Keratinocyte (primary cell): ENCODE data around the gene GDAP1L1. TPM values are rescaled to one million over a fixed set of nuclear protein-coding genes. Genes with fewer than 3 reads are reported as not detected.
"Not testable (repeated sequence)": the region's sequence is repeated elsewhere in the genome, so short reads cannot be mapped to it uniquely, and the experiment has no call there.

ENCODE experiments used
- DNase-seq: peaks from one replicate; pipeline ENCODE4 v3.0.0-alpha.2; 2011; ENCODE audit warnings: low read depth, missing footprints, low spot score
- FAIRE-seq: peaks from 2 replicates; lab custom pipeline; 2011; peaks lifted over from hg19 to GRCh38; lab: Jason Lieb, UNC
- H2AFZ ChIP-seq: 2 replicates; pipeline ENCODE4 v1.6.0; 2012; ENCODE audit warnings: low read length, control low read depth, inconsistent platforms; ENCODE audit not compliant: control insufficient read depth
- H3K27ac ChIP-seq: 2 replicates; pipeline ENCODE4 v1.5.1; 2011; ENCODE audit warnings: low read length; ENCODE audit not compliant: control insufficient read depth, insufficient read depth
- H3K27me3 ChIP-seq: 3 replicates; pipeline ENCODE4 v1.6.0; 2011; ENCODE audit warnings: low read length; ENCODE audit not compliant: control insufficient read depth, insufficient read depth; ENCODE audit errors: extremely low read depth
- H3K36me3 ChIP-seq, 2 experiments: 2 replicates in 1 of 2; 3 replicates in 1 of 2; pipeline ENCODE4 v1.5.1; 2011; ENCODE audit warnings: low read length in 2 of 2, mild to moderate bottlenecking in 1 of 2; ENCODE audit not compliant: control insufficient read depth in 2 of 2, insufficient read depth in 2 of 2; ENCODE audit errors: extremely low read depth in 1 of 2
- H3K4me1 ChIP-seq: 3 replicates; pipeline ENCODE4 v1.5.1; 2011; ENCODE audit warnings: low read length; ENCODE audit not compliant: control insufficient read depth, insufficient read depth; ENCODE audit errors: extremely low read depth
- H3K4me2 ChIP-seq: 3 replicates; pipeline ENCODE4 v1.6.0; 2011; ENCODE audit warnings: low read depth, low read length; ENCODE audit not compliant: control insufficient read depth, insufficient read depth; ENCODE audit errors: extremely low read depth
- H3K4me3 ChIP-seq, 3 experiments: fragments of 200-600 bp in 1 of 3; sonication (generic) in 1 of 3; 2 replicates in 2 of 3; 3 replicates in 1 of 3; pipeline ENCODE4 v1.5.1; 2011 to 2016; ENCODE audit warnings: low read length in 3 of 3, mild to moderate bottlenecking in 3 of 3, control low read depth in 2 of 3, inconsistent platforms in 1 of 3, low read depth in 1 of 3, mixed read lengths in 1 of 3, mixed run types in 1 of 3, moderate library complexity in 1 of 3; ENCODE audit not compliant: control insufficient read depth in 2 of 3, insufficient read depth in 2 of 3; ENCODE audit errors: extremely low read depth in 1 of 3
- H3K79me2 ChIP-seq: 2 replicates; pipeline ENCODE4 v1.6.0; 2012; ENCODE audit warnings: low read length; ENCODE audit not compliant: control insufficient read depth, insufficient read depth
- H3K9ac ChIP-seq: 3 replicates; pipeline ENCODE4 v1.6.0; 2011; ENCODE audit warnings: low read length; ENCODE audit not compliant: control insufficient read depth, insufficient read depth; ENCODE audit errors: extremely low read depth
- H3K9me1 ChIP-seq: 3 replicates; pipeline ENCODE4 v1.6.0; 2011; ENCODE audit warnings: low read length; ENCODE audit not compliant: control insufficient read depth, insufficient read depth; ENCODE audit errors: extremely low read depth
- H3K9me3 ChIP-seq: 2 replicates; pipeline ENCODE4 v1.5.1; 2012; ENCODE audit warnings: low read depth, low read length; ENCODE audit not compliant: control insufficient read depth
- H4K20me1 ChIP-seq: 3 replicates; pipeline ENCODE4 v1.6.0; 2011; ENCODE audit warnings: low read length; ENCODE audit not compliant: control insufficient read depth, insufficient read depth; ENCODE audit errors: extremely low read depth
- EZH2 ChIP-seq: IDR thresholded peaks from one replicate; pipeline ENCODE4 v1.6.1; 2012; ENCODE audit warnings: inconsistent platforms, mild to moderate bottlenecking, low read length, moderate library complexity
- dilution Hi-C: fragments of 300-500 bp; cut with MboI; formaldehyde crosslinking; loops from one replicate; pipeline ENCODE4 v1.7.0; 2020; ENCODE audit warnings: low sequenced_read_pairs; ENCODE audit not compliant: extremely low pct_ligation_motif_present
- polyA plus RNA-seq, 5 experiments: library from polyadenylated mRNA; depleted of rRNA in 3 of 5; stranded (reverse) in 3 of 5; stranded (forward) in 1 of 5; unstranded in 1 of 5; fragments of >200 nt; gene quantifications; 1 replicate in 1 of 5; 2 replicates in 3 of 5; 3 replicates in 1 of 5; pipeline versions ENCODE4 v1.2.1 to v1.2.3, GENCODE V29; 2011 to 2012; ENCODE audit warnings: missing spikeins in 2 of 5, low read depth in 1 of 5, low replicate concordance in 1 of 5
- TF ChIP-seq, protein P1 (sequence below), 3 experiments: IDR thresholded peaks in 1 of 3; conservative IDR thresholded peaks in 1 of 3; optimal IDR thresholded peaks in 1 of 3; 2 replicates in 2 of 3; 3 replicates in 1 of 3; pipeline versions ENCODE3 to v1.5.1; 2011; ENCODE audit warnings: low read length in 3 of 3, mild to moderate bottlenecking in 3 of 3, moderate library complexity in 2 of 3, control low read depth in 1 of 3, inconsistent platforms in 1 of 3; ENCODE audit not compliant: insufficient read depth in 2 of 3; ENCODE audit errors: extremely low read depth in 1 of 3

Gene GDAP1L1
- polyA plus RNA-seq, 1 donor (not counting 4 experiments of a cell fraction or from before 2014, with no cell fraction given), result not detected

GRCh38 chr20:44297721-44298120, 50.6 kb downstream of the GDAP1L1 start:
- Histone ChIP-seq H3K79me2 (no peaks in the 10 kb centered on the region), H3K27ac (no peak overlapping the region), H3K4me2 (no peak overlapping the region), H3K9me3 (no peaks in the 10 kb centered on the region), H4K20me1 (no peaks in the 10 kb centered on the region), H3K4me3 (no peak overlapping the region), H3K9me1 (no peaks in the 10 kb centered on the region), H2AFZ (no peak overlapping the region), H3K36me3 (no peaks in the 10 kb centered on the region), H3K27me3 (no peaks in the 10 kb centered on the region), H3K9ac (no peak overlapping the region), H3K4me1 (no peaks in the 10 kb centered on the region)
- no peak for FAIRE-seq
- dilution Hi-C loops, result no loop called here
- no peak for DNase-seq
- TF ChIP-seq EZH2, result no peak
- TF ChIP-seq, protein P1, sequence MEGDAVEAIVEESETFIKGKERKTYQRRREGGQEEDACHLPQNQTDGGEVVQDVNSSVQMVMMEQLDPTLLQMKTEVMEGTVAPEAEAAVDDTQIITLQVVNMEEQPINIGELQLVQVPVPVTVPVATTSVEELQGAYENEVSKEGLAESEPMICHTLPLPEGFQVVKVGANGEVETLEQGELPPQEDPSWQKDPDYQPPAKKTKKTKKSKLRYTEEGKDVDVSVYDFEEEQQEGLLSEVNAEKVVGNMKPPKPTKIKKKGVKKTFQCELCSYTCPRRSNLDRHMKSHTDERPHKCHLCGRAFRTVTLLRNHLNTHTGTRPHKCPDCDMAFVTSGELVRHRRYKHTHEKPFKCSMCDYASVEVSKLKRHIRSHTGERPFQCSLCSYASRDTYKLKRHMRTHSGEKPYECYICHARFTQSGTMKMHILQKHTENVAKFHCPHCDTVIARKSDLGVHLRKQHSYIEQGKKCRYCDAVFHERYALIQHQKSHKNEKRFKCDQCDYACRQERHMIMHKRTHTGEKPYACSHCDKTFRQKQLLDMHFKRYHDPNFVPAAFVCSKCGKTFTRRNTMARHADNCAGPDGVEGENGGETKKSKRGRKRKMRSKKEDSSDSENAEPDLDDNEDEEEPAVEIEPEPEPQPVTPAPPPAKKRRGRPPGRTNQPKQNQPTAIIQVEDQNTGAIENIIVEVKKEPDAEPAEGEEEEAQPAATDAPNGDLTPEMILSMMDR (optimal IDR thresholded peaks at IDR 0.05 in 1 of 3, IDR thresholded peaks at IDR 0.05 in 1 of 3, conservative IDR thresholded peaks at IDR 0.05 in 1 of 3; ENCODE audit: extremely low read depth in 1 of 3, insufficient read depth in 2 of 3, low read length in 3 of 3), result no peak

DNA sequence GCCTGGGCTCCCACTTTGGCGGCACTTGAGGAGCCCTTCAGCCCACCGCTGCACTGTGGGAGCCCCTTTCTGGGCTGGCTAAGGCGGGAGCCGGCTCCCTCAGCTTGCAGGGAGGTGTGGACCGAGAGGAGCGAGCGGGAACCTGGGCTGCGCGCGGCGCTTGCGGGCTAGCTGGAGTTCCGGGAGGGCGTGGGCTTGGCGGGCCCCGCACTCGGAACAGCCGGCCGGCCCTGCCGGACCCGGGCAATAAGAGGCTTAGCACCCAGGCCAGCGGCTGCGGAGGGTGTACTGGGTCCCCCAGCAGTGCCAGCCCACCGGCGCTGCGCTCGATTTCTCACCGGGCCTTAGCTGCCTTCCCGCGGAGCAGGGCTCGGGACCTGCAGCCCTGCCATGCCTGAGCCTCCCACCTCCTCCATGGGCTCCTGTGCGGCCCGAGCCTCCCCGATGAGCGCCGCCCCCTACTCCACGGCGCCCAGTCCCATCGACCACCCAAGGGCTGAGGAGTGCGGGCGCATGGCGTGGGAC, 52.0 kb downstream of the GDAP1L1 start:
- DNase-seq, H4K20me1 ChIP-seq, H3K36me3 ChIP-seq, H3K27me3 ChIP-seq, H3K4me1 ChIP-seq, H3K4me2 ChIP-seq, H2AFZ ChIP-seq, H3K9ac ChIP-seq, H3K9me1 ChIP-seq, H3K4me3 ChIP-seq, H3K27ac ChIP-seq, H3K79me2 ChIP-seq, H3K9me3 ChIP-seq, dilution Hi-C loops, FAIRE-seq: not testable (repeated sequence)

GRCh38 chr20:44301285-44301684, 54.2 kb downstream of the GDAP1L1 start:
- Histone ChIP-seq H3K4me3 (no peak overlapping the region), H3K4me1 (no peaks in the 10 kb centered on the region), H3K9me1 (no peaks in the 10 kb centered on the region), H3K79me2 (no peaks in the 10 kb centered on the region), H3K9me3 (no peaks in the 10 kb centered on the region), H3K36me3 (no peaks in the 10 kb centered on the region), H3K27me3 (no peaks in the 10 kb centered on the region), H4K20me1 (no peaks in the 10 kb centered on the region), H3K4me2 (no peak overlapping the region), H2AFZ (no peak overlapping the region), H3K27ac (no peak overlapping the region), H3K9ac (no peak overlapping the region)
- dilution Hi-C loops, result no loop called here
- no peak for TF ChIP-seq EZH2
- TF ChIP-seq, protein P1 (optimal IDR thresholded peaks at IDR 0.05 in 1 of 3, IDR thresholded peaks at IDR 0.05 in 1 of 3, conservative IDR thresholded peaks at IDR 0.05 in 1 of 3; ENCODE audit: extremely low read depth in 1 of 3, insufficient read depth in 2 of 3, low read length in 3 of 3), result no peak
- FAIRE-seq (no peak), DNase-seq (no peak)
